K562 (cell line): ENCODE results near the gene BAD. TPM values are rescaled to one million over a fixed set of nuclear protein-coding genes. Genes with fewer than 3 reads are reported as not detected.

Experiments
- ASH1L ChIP-seq: fragments of 450-650 bp; IDR thresholded peaks from 2 replicates; pipeline ENCODE4 v1.6.1; 2018; ENCODE audit warnings: borderline replicate concordance, mild to moderate bottlenecking, low read depth; ENCODE audit not compliant: partially characterized antibody
- BRD4 ChIP-seq: fragments of 200-600 bp; sonication (generic); IDR thresholded peaks from 2 replicates; pipeline ENCODE4 v1.6.1; 2017; ENCODE audit warnings: inconsistent platforms
- ELK1 ChIP-seq: sonication (generic); formaldehyde crosslinking; IDR thresholded peaks from 2 replicates; pipeline ENCODE4 v1.8.1; 2022; ENCODE audit warnings: missing genetic modification reagents
- ESRRA ChIP-seq: fragments of 450-650 bp; IDR thresholded peaks from 2 replicates; pipeline ENCODE4 v1.6.1; 2014; ENCODE audit warnings: low read depth, mild to moderate bottlenecking, moderate library complexity, borderline replicate concordance
- EZH2 ChIP-seq: IDR thresholded peaks from 2 replicates; pipeline ENCODE4 v1.6.1; 2012; ENCODE audit warnings: low read depth, mild to moderate bottlenecking, inconsistent platforms, low read length, borderline replicate concordance
- GATAD2B ChIP-seq: fragments of 450-650 bp; IDR thresholded peaks from 2 replicates; pipeline ENCODE4 v1.6.1; 2017; ENCODE audit warnings: mild to moderate bottlenecking, borderline replicate concordance
- GTF2F1 ChIP-seq: IDR thresholded peaks from 2 replicates; pipeline ENCODE4 v1.6.1; 2011; ENCODE audit warnings: low read depth, low read length, improper control_type of control experiment
- NFRKB ChIP-seq: fragments of 450-650 bp; IDR thresholded peaks from 2 replicates; pipeline ENCODE4 v1.6.1; 2016; ENCODE audit warnings: low read depth
- POLR2AphosphoS2 ChIP-seq: IDR thresholded peaks from 2 replicates; pipeline ENCODE4 v1.6.1; 2012; ENCODE audit warnings: low read length, improper control_type of control experiment
- RNF219 ChIP-seq: fragments of 250-450 bp; sonication (Bioruptor Pico); IDR thresholded peaks from 2 replicates; pipeline ENCODE4 v1.5.0; 2022; ENCODE audit warnings: mild to moderate bottlenecking
- SIN3A ChIP-seq, 2 experiments: fragments of 150-350 bp in 1 of 2; IDR thresholded peaks; 2 replicates each; pipeline ENCODE4 v1.6.1; 2011 to 2016; ENCODE audit warnings: borderline replicate concordance in 2 of 2, low read depth in 2 of 2, low read length in 2 of 2, mild to moderate bottlenecking in 2 of 2, moderate library complexity in 2 of 2; ENCODE audit not compliant: control insufficient read depth in 1 of 2
- SMAD4 ChIP-seq: fragments of 250-450 bp; sonication (Bioruptor Pico); conservative IDR thresholded peaks from 2 replicates; pipeline ENCODE4 v1.8.0; 2021; ENCODE audit warnings: inconsistent platforms, mild to moderate bottlenecking, moderate library complexity
- VEZF1 ChIP-seq: fragments of 200-800 bp; sonication (Bioruptor generic); IDR thresholded peaks from 2 replicates; pipeline ENCODE4 v1.6.1; 2017; ENCODE audit warnings: missing genetic modification characterization, missing compliant biosample characterization
- polyA plus RNA-seq, 8 experiments: library from polyadenylated mRNA; depleted of rRNA in 4 of 8; stranded (reverse) in 5 of 8; unstranded in 3 of 8; fragments of >200 nt; fragmentation: Nextera tagmentation in 2 of 8; fragmentation: Illumina TruSeq in 1 of 8; extraction: Ambion mirVana in 2 of 8; extraction: Trizol in 1 of 8; gene quantifications; 2 replicates each; pipeline versions ENCODE4 v1.2.1 to v1.2.3, GENCODE V29; 2011 to 2014; ENCODE audit warnings: inconsistent platforms in 1 of 8, missing spikeins in 1 of 8
- total RNA-seq, 7 experiments: library from RNA; depleted of rRNA in 6 of 7; stranded (reverse); fragments of >200 nt in 6 of 7; fragmentation: Illumina TruSeq in 2 of 7; extraction: Trizol in 2 of 7; gene quantifications; 2 replicates each; pipeline versions ENCODE4 v1.2.1 to v1.2.3, GENCODE V29; 2011 to 2021; ENCODE audit warnings: low replicate concordance in 1 of 7
- TF ChIP-seq, protein P1 (sequence below): sonication (generic); formaldehyde crosslinking; IDR thresholded peaks from 2 replicates; pipeline ENCODE4 v1.8.0; 2022; ENCODE audit warnings: mild to moderate bottlenecking, missing genetic modification reagents
- TF ChIP-seq, protein P2 (sequence below), 2 experiments: IDR thresholded peaks; 2 replicates each; pipeline ENCODE4 v1.6.1; 2012; ENCODE audit warnings: improper control_type of control experiment in 2 of 2, low read depth in 2 of 2, low read length in 2 of 2, borderline replicate concordance in 1 of 2
- TF ChIP-seq, protein P3 (sequence below): fragments of 450-650 bp; IDR thresholded peaks from 2 replicates; pipeline ENCODE4 v1.6.1; 2016; ENCODE audit warnings: antibody characterized with exemption

BAD gene
- total and polyA plus RNA-seq, 9 of the 15 experiments (the other 6 are each of a cell fraction or from before 2014, with no cell fraction given): 0.61 to 45.6 (median 11.8) TPM

- no peak for TF ChIP-seq ELK1 (CRISPR knock-in tag)
- TF ChIP-seq SIN3A (IDR thresholded peaks at IDR 0.05; ENCODE audit: borderline replicate concordance in 2 of 2, control insufficient read depth in 1 of 2, low read depth in 2 of 2, low read length in 2 of 2): 0 out of 4 replicates have a peak, but pooled peaks of 1 of the 2 experiments have one; percentile 11
- no peak for TF ChIP-seq BRD4
- TF ChIP-seq NFRKB: peak; percentile 23; the same call in 1 of the 2 replicates
- TF ChIP-seq ESRRA: peak; percentile 62
- no peak for TF ChIP-seq ASH1L
- peak; percentile 40; the same call in 1 of the 2 replicates for TF ChIP-seq SMAD4 (CRISPR knock-in tag)
- peak; percentile 57; the same call in 1 of the 2 replicates for TF ChIP-seq GATAD2B
- no peak for TF ChIP-seq GTF2F1
- TF ChIP-seq, protein P1, sequence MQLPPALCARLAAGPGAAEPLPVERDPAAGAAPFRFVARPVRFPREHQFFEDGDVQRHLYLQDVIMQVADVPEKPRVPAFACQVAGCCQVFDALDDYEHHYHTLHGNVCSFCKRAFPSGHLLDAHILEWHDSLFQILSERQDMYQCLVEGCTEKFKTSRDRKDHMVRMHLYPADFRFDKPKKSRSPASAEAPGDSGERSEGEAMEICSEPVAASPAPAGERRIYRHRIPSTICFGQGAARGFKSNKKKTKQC (CRISPR knock-in tag): peak; percentile 42; the same call in 1 of the 2 replicates
- no peak for TF ChIP-seq EZH2
- 0 out of 2 replicates have a peak, but pooled peaks have one; percentile 4 for TF ChIP-seq VEZF1 (CRISPR knock-in tag)
- TF ChIP-seq, protein P2, sequence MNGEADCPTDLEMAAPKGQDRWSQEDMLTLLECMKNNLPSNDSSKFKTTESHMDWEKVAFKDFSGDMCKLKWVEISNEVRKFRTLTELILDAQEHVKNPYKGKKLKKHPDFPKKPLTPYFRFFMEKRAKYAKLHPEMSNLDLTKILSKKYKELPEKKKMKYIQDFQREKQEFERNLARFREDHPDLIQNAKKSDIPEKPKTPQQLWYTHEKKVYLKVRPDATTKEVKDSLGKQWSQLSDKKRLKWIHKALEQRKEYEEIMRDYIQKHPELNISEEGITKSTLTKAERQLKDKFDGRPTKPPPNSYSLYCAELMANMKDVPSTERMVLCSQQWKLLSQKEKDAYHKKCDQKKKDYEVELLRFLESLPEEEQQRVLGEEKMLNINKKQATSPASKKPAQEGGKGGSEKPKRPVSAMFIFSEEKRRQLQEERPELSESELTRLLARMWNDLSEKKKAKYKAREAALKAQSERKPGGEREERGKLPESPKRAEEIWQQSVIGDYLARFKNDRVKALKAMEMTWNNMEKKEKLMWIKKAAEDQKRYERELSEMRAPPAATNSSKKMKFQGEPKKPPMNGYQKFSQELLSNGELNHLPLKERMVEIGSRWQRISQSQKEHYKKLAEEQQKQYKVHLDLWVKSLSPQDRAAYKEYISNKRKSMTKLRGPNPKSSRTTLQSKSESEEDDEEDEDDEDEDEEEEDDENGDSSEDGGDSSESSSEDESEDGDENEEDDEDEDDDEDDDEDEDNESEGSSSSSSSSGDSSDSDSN (IDR thresholded peaks at IDR 0.05; ENCODE audit: borderline replicate concordance in 1 of 2, low read depth in 2 of 2, low read length in 2 of 2): no peak
- TF ChIP-seq, protein P3, sequence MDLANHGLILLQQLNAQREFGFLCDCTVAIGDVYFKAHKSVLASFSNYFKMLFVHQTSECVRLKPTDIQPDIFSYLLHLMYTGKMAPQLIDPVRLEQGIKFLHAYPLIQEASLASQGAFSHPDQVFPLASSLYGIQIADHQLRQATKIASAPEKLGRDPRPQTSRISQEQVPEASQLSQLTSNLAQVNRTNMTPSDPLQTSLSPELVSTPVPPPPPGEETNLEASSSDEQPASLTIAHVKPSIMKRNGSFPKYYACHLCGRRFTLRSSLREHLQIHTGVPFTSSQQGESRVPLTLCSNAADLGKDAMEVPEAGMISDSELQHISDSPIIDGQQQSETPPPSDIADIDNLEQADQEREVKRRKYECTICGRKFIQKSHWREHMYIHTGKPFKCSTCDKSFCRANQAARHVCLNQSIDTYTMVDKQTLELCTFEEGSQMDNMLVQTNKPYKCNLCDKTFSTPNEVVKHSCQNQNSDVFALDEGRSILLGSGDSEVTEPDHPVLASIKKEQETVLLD: no peak
- TF ChIP-seq RNF219 (CRISPR knock-in tag): no peak
- TF ChIP-seq POLR2AphosphoS2: no peak
These were observed 57.9 kb downstream of the BAD start (continued) for GRCh38 chr11:64226507-64227051.
